Hepatocyte (in vitro differentiated cells): Measurements from ENCODE around the gene SLC25A27.

Experiments
- CTCF ChIP-seq: fragments of 200-600 bp; sonication (generic); IDR thresholded peaks from 2 replicates; pipeline ENCODE4 v1.5.1; 2016; ENCODE audit warnings: antibody characterized with exemption, mild to moderate bottlenecking; ENCODE audit not compliant: poor library complexity
- EZH2phosphoT487 ChIP-seq: fragments of 200-600 bp; sonication (generic); IDR thresholded peaks from one replicate; pipeline ENCODE4 v1.6.1; 2018; ENCODE audit warnings: antibody characterized with exemption, mild to moderate bottlenecking, low read depth, moderate library complexity; ENCODE audit not compliant: unreplicated experiment, severe bottlenecking

- TF ChIP-seq CTCF = no peak
- TF ChIP-seq EZH2phosphoT487 = no peak
Measured at GRCh38 chr6:46689657-46690056, 36.9 kb downstream of the SLC25A27 start.
